ENCODE results near the gene SOCS6.

DNA sequence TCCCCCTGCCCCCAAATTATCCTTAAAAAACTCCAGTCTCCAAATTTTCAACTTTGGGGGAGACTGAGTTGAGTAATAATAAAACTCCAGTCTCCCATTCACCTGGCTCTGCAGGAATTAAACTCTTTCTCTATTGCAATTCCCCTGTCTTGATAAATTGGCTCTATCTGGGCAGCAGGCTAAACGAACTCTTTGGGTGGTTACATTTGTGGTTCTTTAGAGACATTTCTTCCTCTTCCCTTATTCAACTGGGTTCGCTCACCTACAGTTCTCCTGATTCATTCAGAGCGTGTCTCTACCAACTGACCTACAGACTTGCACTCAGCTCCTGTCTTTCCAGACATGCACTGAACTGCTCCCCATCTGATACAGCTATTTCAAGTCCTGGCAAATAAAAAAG lies 17.1 kb upstream of the SOCS6 start:
- TF ChIP-seq TSHZ2 (CRISPR knock-in tag; IDR thresholded peaks at IDR 0.05) (no peak), ARNTL (CRISPR knock-in tag; IDR thresholded peaks at IDR 0.05; ENCODE audit: borderline replicate concordance, low read depth) (no peak), PPARA (CRISPR knock-in tag; IDR thresholded peaks at IDR 0.05; ENCODE audit: borderline replicate concordance) (no peak), CSDC2 (CRISPR knock-in tag; IDR thresholded peaks at IDR 0.05) (no peak)

Data from SK-N-SH treated with all-trans-retinoic acid at 6 μM for 48 hours (cell line).